Peyer's patch (tissue), 4 donors: ENCODE results near the gene ZNF616. TPM values are rescaled to one million over a fixed set of nuclear protein-coding genes. Genes with fewer than 3 reads are reported as not detected.

ENCODE experiments used
- DNase-seq, 3 donors: peaks; one replicate each; pipeline ENCODE4 v3.0.0-alpha.2; 2017 to 2019
- H3K27ac ChIP-seq, 4 donors: fragments of 200-600 bp; sonication (generic); one replicate each; pipeline ENCODE4 v1.5.1; 2016 to 2019
- H3K27me3 ChIP-seq, 2 donors: fragments of 200-600 bp; sonication (generic); one replicate each; pipeline ENCODE4 v1.5.1; 2019
- H3K36me3 ChIP-seq, 3 donors: fragments of 200-600 bp; sonication (generic); one replicate each; pipeline ENCODE4 v1.5.1; 2016 to 2019
- H3K4me1 ChIP-seq, 4 donors: fragments of 200-600 bp; sonication (generic); one replicate each; pipeline ENCODE4 v1.5.1; 2016 to 2019
- H3K4me3 ChIP-seq, 4 donors: fragments of 200-600 bp; sonication (generic); 1 replicate in 3 of 4; 2 replicates in 1 of 4; pipeline ENCODE4 v1.5.1; 2016 to 2019; ENCODE audit warnings: mild to moderate bottlenecking in 1 of 4
- H3K9me3 ChIP-seq, 4 donors: fragments of 200-600 bp; sonication (generic); one replicate each; pipeline ENCODE4 v1.5.1; 2016 to 2019; ENCODE audit warnings: mild to moderate bottlenecking in 1 of 4
- CTCF ChIP-seq, 6 experiments: fragments of 450-650 bp in 4 of 6; fragments of 200-600 bp in 2 of 6; sonication (generic) in 1 of 6; IDR thresholded peaks; one replicate each; pipeline ENCODE4 v1.5.1; 2017 to 2019; ENCODE audit warnings: antibody characterized with exemption in 6 of 6, mild to moderate bottlenecking in 3 of 6, moderate library complexity in 1 of 6
- POLR2A ChIP-seq, 2 donors: fragments of 450-650 bp; IDR thresholded peaks; one replicate each; pipeline ENCODE4 v1.5.1; 2017; ENCODE audit warnings: antibody characterized with exemption in 2 of 2, mild to moderate bottlenecking in 2 of 2, moderate library complexity in 2 of 2
- total RNA-seq, 4 donors: library from RNA; depleted of rRNA; stranded (reverse); fragments of >200 nt; gene quantifications; one replicate each; pipeline ENCODE4 v1.1.0, GENCODE V29; 2016

The ZNF616 gene
- total RNA-seq, 4 donors from 2014 or later, result 4.9 to 9.9 (median 5.3) TPM

GRCh38 chr19:52171321-52172169 is 31.8 kb upstream of the ZNF616 start, which contains the start of gene ZNF836:
ZNF836 (minus strand) TSS chr19:52171621; CDS start chr19:52168072, 3,549 bp downstream.
- no peak for TF ChIP-seq POLR2A (IDR thresholded peaks at IDR 0.05)
- TF ChIP-seq CTCF (IDR thresholded peaks at IDR 0.05), result no peak
- peaks cover 0 to 9% (median 1%) of the 10 kb centered on the region in 4 donors for H3K4me1 ChIP-seq

GRCh38 chr19:52170863-52171320 is 31.2 kb upstream of the ZNF616 start:
- peak overlapping the region; percentile 79 to 86 (median 83) for H3K27ac ChIP-seq
- H3K4me3 ChIP-seq, result peak overlapping the region; percentile 71 to 84 (median 74)
- H3K9me3 ChIP-seq, result peaks cover 0 to 2% (median 0%) of the 10 kb centered on the region in 4 donors
- DNase-seq, result peak in 1 of 3 donors; percentile 59
- H3K27me3 ChIP-seq, result no peaks in the 10 kb centered on the region
- TF ChIP-seq CTCF (IDR thresholded peaks at IDR 0.05) (no peak), POLR2A (IDR thresholded peaks at IDR 0.05) (no peak)
- H3K4me1 ChIP-seq, result peaks cover 0 to 9% (median 1%) of the 10 kb centered on the region in 4 donors
- peaks cover 0 to 31% (median 0%) of the 10 kb centered on the region in 3 donors for H3K36me3 ChIP-seq

More at GRCh38 chr19:52171321-52172169, 31.8 kb upstream of the ZNF616 start, which contains the start of gene ZNF836:
- peak within 1 kb of the TSS; percentile 79 to 86 (median 83) for H3K27ac ChIP-seq
- H3K36me3 ChIP-seq, result peaks cover 0 to 29% (median 0%) of the 10 kb centered on the region in 3 donors
- peaks cover 0 to 2% (median 0%) of the 10 kb centered on the region in 4 donors for H3K9me3 ChIP-seq
- H3K27me3 ChIP-seq, result no peaks in the 10 kb centered on the region
- peak; percentile 92 to 96 (median 95) for DNase-seq
- peak within 1 kb of the TSS; percentile 71 to 84 (median 74) for H3K4me3 ChIP-seq

- peak overlapping the region in 1 of 4 donors; percentile 86 for H3K27ac ChIP-seq
- DNase-seq, result no peak
- peaks cover 0 to 9% (median 1%) of the 10 kb centered on the region in 4 donors for H3K4me1 ChIP-seq
- H3K4me3 ChIP-seq, result peak overlapping the region; percentile 71 to 84 (median 74)
- TF ChIP-seq POLR2A (IDR thresholded peaks at IDR 0.05) (no peak), CTCF (IDR thresholded peaks at IDR 0.05) (no peak)
- peaks cover 0 to 36% (median 0%) of the 10 kb centered on the region in 3 donors for H3K36me3 ChIP-seq
- peaks cover 0 to 2% (median 0%) of the 10 kb centered on the region in 4 donors for H3K9me3 ChIP-seq
- H3K27me3 ChIP-seq, result no peaks in the 10 kb centered on the region
These were observed 30.6 kb upstream of the ZNF616 start for GRCh38 chr19:52170304-52170703.

- H3K36me3 ChIP-seq, result peaks cover 0 to 51% (median 0%) of the 10 kb centered on the region in 3 donors
- H3K4me3 ChIP-seq, result no peak overlapping the region
- no peaks in the 10 kb centered on the region for H3K4me1 ChIP-seq
- H3K27ac ChIP-seq, result no peak overlapping the region
- no peak for DNase-seq
- no peaks in the 10 kb centered on the region for H3K27me3 ChIP-seq
- TF ChIP-seq POLR2A (IDR thresholded peaks at IDR 0.05) (no peak), CTCF (IDR thresholded peaks at IDR 0.05) (no peak)
- H3K9me3 ChIP-seq, result peaks cover 0 to 78% (median 28%) of the 10 kb centered on the region in 4 donors
These were observed 16.0 kb upstream of the ZNF616 start for GRCh38 chr19:52155596-52156359.

GRCh38 chr19:52148256-52148655 is 8.5 kb upstream of the ZNF616 start:
- no peak for DNase-seq
- H3K27me3 ChIP-seq, result no peaks in the 10 kb centered on the region
- H3K9me3 ChIP-seq, result peaks cover 0 to 28% (median 0%) of the 10 kb centered on the region in 4 donors
- no peaks in the 10 kb centered on the region for H3K36me3 ChIP-seq
- no peak overlapping the region for H3K4me3 ChIP-seq
- TF ChIP-seq POLR2A (IDR thresholded peaks at IDR 0.05) (no peak), CTCF (IDR thresholded peaks at IDR 0.05) (no peak)
- H3K4me1 ChIP-seq, result no peaks in the 10 kb centered on the region
- H3K27ac ChIP-seq, result no peak overlapping the region
